CD14-positive monocyte (primary cell): ENCODE results near the gene SNN. TPM values are rescaled to one million over a fixed set of nuclear protein-coding genes. Genes with fewer than 3 reads are reported as not detected.

Experiments
- DNase-seq, 3 donors: peaks; one replicate each; pipeline ENCODE4 v3.0.0-alpha.2; 2011 to 2022
- H2AFZ ChIP-seq: 2 replicates; pipeline ENCODE4 v1.6.0; 2012; ENCODE audit warnings: mild to moderate bottlenecking, low read depth, low read length, inconsistent platforms; ENCODE audit not compliant: insufficient read depth, poor library complexity, severe bottlenecking
- H3K27ac ChIP-seq, 2 donors: 1 replicate in 1 of 2; 2 replicates in 1 of 2; pipeline ENCODE4 v1.5.1; 2012 to 2013; ENCODE audit warnings: low read length in 2 of 2, control low read depth in 1 of 2, inconsistent platforms in 1 of 2, low read depth in 1 of 2, mild to moderate bottlenecking in 1 of 2
- H3K27me3 ChIP-seq, 2 donors: one replicate each; pipeline versions ENCODE4 v1.6.0 to v1.6.1; 2011 to 2013; ENCODE audit warnings: low read length in 2 of 2; ENCODE audit not compliant: control insufficient read depth in 2 of 2, insufficient read depth in 2 of 2
- H3K36me3 ChIP-seq, 2 donors: replicated peaks in 1 of 2; 1 replicate in 1 of 2; 2 replicates in 1 of 2; pipeline versions ENCODE4 v1.5.1 to v1.6.1; 2012 to 2013; ENCODE audit warnings: low read length in 2 of 2, control low read depth in 1 of 2, inconsistent platforms in 1 of 2, mild to moderate bottlenecking in 1 of 2; ENCODE audit not compliant: insufficient read depth in 2 of 2, control insufficient read depth in 1 of 2
- H3K4me1 ChIP-seq, 2 donors: 1 replicate in 1 of 2; 2 replicates in 1 of 2; pipeline versions ENCODE4 v1.5.1 to v1.6.1; 2012 to 2013; ENCODE audit warnings: low read length in 2 of 2, control low read depth in 1 of 2, inconsistent platforms in 1 of 2, mild to moderate bottlenecking in 1 of 2, moderate library complexity in 1 of 2; ENCODE audit not compliant: insufficient read depth in 2 of 2, control insufficient read depth in 1 of 2
- H3K4me2 ChIP-seq: replicated peaks from 2 replicates; pipeline ENCODE3; 2012; ENCODE audit warnings: low read length, moderate library complexity, mild to moderate bottlenecking; ENCODE audit not compliant: poor library complexity, severe bottlenecking; ENCODE audit errors: extremely low read depth
- H3K4me3 ChIP-seq, 3 experiments: fragments of 200-600 bp in 1 of 3; sonication (generic) in 1 of 3; replicated peaks in 1 of 3; 1 replicate in 2 of 3; 2 replicates in 1 of 3; pipeline ENCODE4 v1.5.1; 2011 to 2013; ENCODE audit warnings: low read length in 3 of 3, mild to moderate bottlenecking in 3 of 3, control low read depth in 2 of 3, low read depth in 2 of 3, inconsistent platforms in 1 of 3, moderate library complexity in 1 of 3
- H3K79me2 ChIP-seq: 2 replicates; pipeline ENCODE4 v1.6.0; 2012; ENCODE audit warnings: mild to moderate bottlenecking, control low read depth, inconsistent platforms, low read length, moderate library complexity; ENCODE audit not compliant: insufficient read depth
- H3K9ac ChIP-seq: 2 replicates; pipeline ENCODE4 v1.6.0; 2017; ENCODE audit warnings: low read length, mild to moderate bottlenecking; ENCODE audit not compliant: insufficient read depth, poor library complexity, severe bottlenecking
- H3K9me3 ChIP-seq, 2 donors: replicated peaks in 1 of 2; 1 replicate in 1 of 2; 2 replicates in 1 of 2; pipeline versions ENCODE4 v1.5.1 to v1.6.1; 2012 to 2013; ENCODE audit warnings: low read length in 2 of 2, control low read depth in 1 of 2; ENCODE audit not compliant: control insufficient read depth in 1 of 2, insufficient read depth in 1 of 2
- H4K20me1 ChIP-seq: 2 replicates; pipeline ENCODE4 v1.6.0; 2012; ENCODE audit warnings: mild to moderate bottlenecking, low read length, control low read depth, moderate library complexity; ENCODE audit not compliant: insufficient read depth
- H3K27ac Mint-ChIP-seq, 7 donors: one replicate each; pipeline ENCODE4 v1.8.0; 2020; ENCODE audit warnings: mild to moderate bottlenecking in 7 of 7, mixed read lengths in 7 of 7, moderate library complexity in 6 of 7, inconsistent platforms in 2 of 7
- H3K27me3 Mint-ChIP-seq, 3 donors: one replicate each; pipeline ENCODE4 v1.8.0; 2021 to 2022; ENCODE audit warnings: low read depth in 3 of 3, mild to moderate bottlenecking in 3 of 3, mixed read lengths in 3 of 3, moderate library complexity in 3 of 3, inconsistent platforms in 1 of 3
- H3K36me3 Mint-ChIP-seq, 2 donors: one replicate each; pipeline ENCODE4 v1.8.0; 2020; ENCODE audit warnings: mixed read lengths in 2 of 2, inconsistent platforms in 1 of 2, mild to moderate bottlenecking in 1 of 2
- H3K4me1 Mint-ChIP-seq: one replicate; pipeline ENCODE4 v1.8.0; 2020; ENCODE audit warnings: mild to moderate bottlenecking, mixed read lengths
- H3K4me3 Mint-ChIP-seq, 2 donors: one replicate each; pipeline ENCODE4 v1.8.0; 2020; ENCODE audit warnings: mild to moderate bottlenecking in 2 of 2, mixed read lengths in 2 of 2, moderate library complexity in 1 of 2
- H3K9me3 Mint-ChIP-seq, 7 donors: one replicate each; pipeline ENCODE4 v1.8.0; 2020 to 2022; ENCODE audit warnings: mixed read lengths in 7 of 7, mild to moderate bottlenecking in 6 of 7, moderate library complexity in 6 of 7, inconsistent platforms in 2 of 7
- WGBS: methylation state at CpG from one replicate; pipeline ENCODE4 v1.1.5; 2013; ENCODE audit warnings: missing lambda C conversion rate; ENCODE audit not compliant: insufficient coverage; 5-methylcytosine and 5-hydroxymethylcytosine counted together
- intact Hi-C, 2 donors: fragments of 100-400 bp; cut with micrococcal nuclease; formaldehyde crosslinking; loops; one replicate each; pipeline versions ENCODE4 v1.15.0 to v1.15.1; 2023
- polyA plus RNA-seq, 3 donors: library from polyadenylated mRNA; depleted of rRNA in 1 of 3; unstranded in 2 of 3; stranded (reverse) in 1 of 3; fragments of 300-500 nt in 2 of 3; fragments of >200 nt in 1 of 3; fragmentation: Illumina TruSeq in 2 of 3; gene quantifications; 1 replicate in 2 of 3; 2 replicates in 1 of 3; pipeline ENCODE4 v1.2.3, GENCODE V29; 2012 to 2021
- TF ChIP-seq, protein P1 (sequence below): fragments of 200-600 bp; IDR thresholded peaks from one replicate; pipeline ENCODE4 v1.8.0; 2022; ENCODE audit warnings: antibody characterized with exemption, mild to moderate bottlenecking

The SNN gene
- polyA plus RNA-seq, 3 donors = 89.4 to 111 (median 91.7) TPM

GRCh38 chr16:11651796-11652195 lies 16.5 kb upstream of the SNN start:
- H3K79me2 ChIP-seq = no peaks in the 10 kb centered on the region
- intact Hi-C loops = no loop called here
- Mint-ChIP-seq H3K4me3 (no peak overlapping the region), H3K4me1 (peaks cover 11% of the 10 kb centered on the region), H3K27ac (peak overlapping the region in 2 of 7 donors; percentile 7 to 14), H3K9me3 (peaks cover 0 to 2% (median 0%) of the 10 kb centered on the region in 7 donors), H3K27me3 (peaks cover 5 to 17% (median 10%) of the 10 kb centered on the region in 3 donors), H3K36me3 (no peaks in the 10 kb centered on the region)
- peak in 1 of 3 donors; percentile 32 for DNase-seq
- no peak overlapping the region for H2AFZ ChIP-seq
- H4K20me1 ChIP-seq = no peaks in the 10 kb centered on the region
- no peak overlapping the region for H3K4me2 ChIP-seq
- H3K27ac ChIP-seq = no peak overlapping the region
- TF ChIP-seq, protein P1, sequence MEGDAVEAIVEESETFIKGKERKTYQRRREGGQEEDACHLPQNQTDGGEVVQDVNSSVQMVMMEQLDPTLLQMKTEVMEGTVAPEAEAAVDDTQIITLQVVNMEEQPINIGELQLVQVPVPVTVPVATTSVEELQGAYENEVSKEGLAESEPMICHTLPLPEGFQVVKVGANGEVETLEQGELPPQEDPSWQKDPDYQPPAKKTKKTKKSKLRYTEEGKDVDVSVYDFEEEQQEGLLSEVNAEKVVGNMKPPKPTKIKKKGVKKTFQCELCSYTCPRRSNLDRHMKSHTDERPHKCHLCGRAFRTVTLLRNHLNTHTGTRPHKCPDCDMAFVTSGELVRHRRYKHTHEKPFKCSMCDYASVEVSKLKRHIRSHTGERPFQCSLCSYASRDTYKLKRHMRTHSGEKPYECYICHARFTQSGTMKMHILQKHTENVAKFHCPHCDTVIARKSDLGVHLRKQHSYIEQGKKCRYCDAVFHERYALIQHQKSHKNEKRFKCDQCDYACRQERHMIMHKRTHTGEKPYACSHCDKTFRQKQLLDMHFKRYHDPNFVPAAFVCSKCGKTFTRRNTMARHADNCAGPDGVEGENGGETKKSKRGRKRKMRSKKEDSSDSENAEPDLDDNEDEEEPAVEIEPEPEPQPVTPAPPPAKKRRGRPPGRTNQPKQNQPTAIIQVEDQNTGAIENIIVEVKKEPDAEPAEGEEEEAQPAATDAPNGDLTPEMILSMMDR = no peak
- H3K36me3 ChIP-seq = no peaks in the 10 kb centered on the region
- H3K9ac ChIP-seq = no peak overlapping the region
- 67% methylated on average over 3 of the region's 8 CpGs for WGBS
- no peaks in the 10 kb centered on the region for H3K4me1 ChIP-seq
- H3K27me3 ChIP-seq = no peaks in the 10 kb centered on the region
- no peak overlapping the region for H3K4me3 ChIP-seq
- H3K9me3 ChIP-seq = no peaks in the 10 kb centered on the region

GRCh38 chr16:11655655-11656054 lies 12.6 kb upstream of the SNN start:
- Mint-ChIP-seq H3K27ac (peak overlapping the region in 1 of 7 donors; percentile 25), H3K36me3 (no peaks in the 10 kb centered on the region), H3K4me3 (no peak overlapping the region), H3K4me1 (peaks cover 11% of the 10 kb centered on the region), H3K9me3 (peaks cover 0 to 2% (median 0%) of the 10 kb centered on the region in 7 donors), H3K27me3 (peaks cover 4 to 21% (median 13%) of the 10 kb centered on the region in 3 donors)
- Histone ChIP-seq H3K4me1 (no peaks in the 10 kb centered on the region), H4K20me1 (no peaks in the 10 kb centered on the region), H3K79me2 (no peaks in the 10 kb centered on the region), H3K27me3 (no peaks in the 10 kb centered on the region), H3K4me2 (no peak overlapping the region), H2AFZ (no peak overlapping the region), H3K4me3 (no peak overlapping the region), H3K27ac (no peak overlapping the region), H3K36me3 (no peaks in the 10 kb centered on the region), H3K9me3 (no peaks in the 10 kb centered on the region), H3K9ac (no peak overlapping the region)
- WGBS = 100% methylated on average over 1 of the region's 7 CpGs
- no peak for DNase-seq
- intact Hi-C loops = no loop called here
- TF ChIP-seq, protein P1 = no peak
